Measurements from ENCODE around the gene HSPA12B.
"Not testable (repeated sequence)": the region's sequence is repeated elsewhere in the genome, so short reads cannot be mapped to it uniquely, and the experiment has no call there.

HSPA12B gene

DNA sequence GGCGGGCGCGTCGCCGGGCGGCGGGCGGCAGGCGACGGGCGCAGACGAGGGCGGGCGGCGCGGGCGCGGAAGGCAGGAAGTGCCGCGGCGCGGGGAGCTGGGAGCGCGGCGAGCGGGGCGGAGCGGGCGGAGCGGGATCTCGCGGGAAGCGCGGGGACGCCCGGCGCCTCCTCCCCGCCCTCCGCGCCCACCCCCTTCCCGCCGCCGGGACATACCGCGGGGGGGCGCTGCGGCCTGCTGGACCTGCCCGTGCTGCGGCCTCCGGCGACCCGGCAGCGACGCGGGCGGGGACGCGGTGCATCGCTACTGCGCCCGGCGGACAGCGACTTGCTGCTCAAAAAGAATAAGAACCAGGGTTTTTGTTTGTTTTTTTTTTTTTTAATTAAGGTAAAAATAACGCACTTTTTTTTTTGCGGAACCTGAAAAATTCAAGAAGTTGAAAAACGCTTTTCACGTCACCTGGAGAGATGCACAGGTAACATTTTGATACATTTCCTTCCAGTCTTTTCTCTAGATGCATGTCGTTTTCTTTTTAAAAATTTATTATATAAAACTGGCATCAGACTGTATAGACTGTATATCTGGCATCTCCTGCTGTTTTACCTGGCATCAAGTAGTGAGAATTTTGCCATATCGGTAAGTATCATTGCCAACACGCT is 54.3 kb downstream of the HSPA12B start, which contains the start of gene CENPB:
CENPB (minus strand) TSS at position 76 of the 659 bp plus-strand sequence. CDS start 257 bp downstream, outside the sequence.
- TF ChIP-seq, protein P1, sequence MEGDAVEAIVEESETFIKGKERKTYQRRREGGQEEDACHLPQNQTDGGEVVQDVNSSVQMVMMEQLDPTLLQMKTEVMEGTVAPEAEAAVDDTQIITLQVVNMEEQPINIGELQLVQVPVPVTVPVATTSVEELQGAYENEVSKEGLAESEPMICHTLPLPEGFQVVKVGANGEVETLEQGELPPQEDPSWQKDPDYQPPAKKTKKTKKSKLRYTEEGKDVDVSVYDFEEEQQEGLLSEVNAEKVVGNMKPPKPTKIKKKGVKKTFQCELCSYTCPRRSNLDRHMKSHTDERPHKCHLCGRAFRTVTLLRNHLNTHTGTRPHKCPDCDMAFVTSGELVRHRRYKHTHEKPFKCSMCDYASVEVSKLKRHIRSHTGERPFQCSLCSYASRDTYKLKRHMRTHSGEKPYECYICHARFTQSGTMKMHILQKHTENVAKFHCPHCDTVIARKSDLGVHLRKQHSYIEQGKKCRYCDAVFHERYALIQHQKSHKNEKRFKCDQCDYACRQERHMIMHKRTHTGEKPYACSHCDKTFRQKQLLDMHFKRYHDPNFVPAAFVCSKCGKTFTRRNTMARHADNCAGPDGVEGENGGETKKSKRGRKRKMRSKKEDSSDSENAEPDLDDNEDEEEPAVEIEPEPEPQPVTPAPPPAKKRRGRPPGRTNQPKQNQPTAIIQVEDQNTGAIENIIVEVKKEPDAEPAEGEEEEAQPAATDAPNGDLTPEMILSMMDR (IDR thresholded peaks at IDR 0.05; ENCODE audit: low read length, missing control alignments) = peak; percentile 31
- DNase-seq (ENCODE audit: low read depth) = peak; percentile 83
- peak within 1 kb of the TSS; percentile 69 for H3K4me3 ChIP-seq (replicated peaks; ENCODE audit: low read depth, low read length)

DNA sequence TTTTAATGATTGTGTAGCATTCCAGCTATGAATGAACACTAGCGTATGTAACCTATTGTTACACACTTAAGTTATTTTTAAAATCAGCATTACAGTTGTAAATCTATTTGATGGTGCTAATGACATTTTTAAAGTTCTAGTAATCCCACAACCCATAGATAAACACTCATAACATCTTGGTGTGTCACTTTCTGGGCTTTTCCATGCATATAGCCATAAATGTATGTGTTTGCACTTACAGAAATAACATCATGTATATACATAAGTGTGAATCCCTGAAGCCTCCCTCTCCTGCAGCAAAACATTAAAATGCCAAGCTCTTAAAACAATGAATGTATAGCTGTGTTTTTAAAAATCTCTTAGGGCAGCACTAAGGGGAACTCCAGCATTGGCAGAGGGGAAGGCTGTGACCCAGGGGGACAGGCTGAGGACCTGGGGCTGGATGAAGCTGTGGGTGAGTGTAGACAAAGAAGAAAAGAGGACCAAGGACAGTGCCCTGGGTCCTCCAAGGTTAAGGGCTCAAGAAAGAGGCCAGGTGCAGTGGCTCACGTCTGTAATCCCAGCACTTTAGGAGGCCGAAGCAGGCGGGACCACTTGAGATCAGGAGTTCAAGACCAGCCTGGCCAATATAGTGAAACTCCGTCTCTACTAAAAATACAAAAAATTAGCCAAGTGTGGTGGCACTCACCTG is 55.0 kb downstream of the HSPA12B start:
- DNase-seq (ENCODE audit: low read depth) = no peak
- peak overlapping the region; percentile 55 for H3K4me3 ChIP-seq (replicated peaks; ENCODE audit: low read depth, low read length)
- TF ChIP-seq, protein P1 (IDR thresholded peaks at IDR 0.05; ENCODE audit: low read length, missing control alignments) = no peak

DNA sequence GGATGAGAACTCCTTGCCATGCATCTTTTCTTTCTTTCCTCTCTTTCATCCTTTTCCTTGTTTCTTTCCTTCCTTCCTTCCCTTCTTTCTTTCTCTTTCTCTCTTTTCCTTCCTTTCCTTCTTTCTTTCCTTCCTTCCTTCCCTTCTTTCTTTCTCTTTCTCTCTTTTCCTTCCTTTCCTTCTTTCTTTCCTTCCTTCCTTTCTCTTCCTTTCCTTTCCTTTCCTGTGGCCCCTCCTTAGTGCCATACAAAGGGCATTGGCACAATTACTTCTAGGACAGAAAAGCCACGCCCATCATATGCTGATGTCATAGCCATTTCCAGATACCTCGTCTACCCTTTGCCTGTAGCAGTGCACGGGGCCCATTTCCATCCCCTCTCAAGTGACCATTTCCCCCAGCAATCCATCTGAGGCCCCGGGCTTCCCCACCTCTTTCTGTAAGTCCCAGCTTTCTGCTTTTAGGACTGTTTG is 56.2 kb downstream of the HSPA12B start:
- H3K4me3 ChIP-seq (replicated peaks; ENCODE audit: low read depth, low read length) = no peak overlapping the region
- TF ChIP-seq, protein P1 (IDR thresholded peaks at IDR 0.05; ENCODE audit: low read length, missing control alignments) = no peak
- no peak for DNase-seq (ENCODE audit: low read depth)

DNA sequence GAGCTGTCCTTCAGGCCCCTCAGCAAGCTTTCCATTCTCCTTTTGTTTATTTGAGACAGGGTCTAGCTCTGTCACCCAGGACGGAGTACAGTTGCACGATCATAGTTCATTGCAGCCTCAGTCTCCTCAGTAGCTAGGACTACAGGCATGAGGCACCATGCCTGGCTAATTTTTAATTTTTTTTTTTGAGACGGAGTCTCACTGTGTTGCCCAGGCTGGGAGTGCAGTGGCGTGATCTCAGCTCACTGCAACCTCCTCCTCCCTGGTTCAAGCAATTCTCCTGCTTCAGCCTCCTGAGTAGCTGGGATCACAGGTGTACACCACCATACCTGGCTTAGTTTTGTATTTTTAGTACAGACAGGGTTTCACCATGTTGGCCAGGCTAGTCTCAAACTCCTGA is 56.7 kb downstream of the HSPA12B start:
- not testable (repeated sequence) for H3K4me3 ChIP-seq (replicated peaks; ENCODE audit: low read depth, low read length); DNase-seq (ENCODE audit: low read depth)

DNA sequence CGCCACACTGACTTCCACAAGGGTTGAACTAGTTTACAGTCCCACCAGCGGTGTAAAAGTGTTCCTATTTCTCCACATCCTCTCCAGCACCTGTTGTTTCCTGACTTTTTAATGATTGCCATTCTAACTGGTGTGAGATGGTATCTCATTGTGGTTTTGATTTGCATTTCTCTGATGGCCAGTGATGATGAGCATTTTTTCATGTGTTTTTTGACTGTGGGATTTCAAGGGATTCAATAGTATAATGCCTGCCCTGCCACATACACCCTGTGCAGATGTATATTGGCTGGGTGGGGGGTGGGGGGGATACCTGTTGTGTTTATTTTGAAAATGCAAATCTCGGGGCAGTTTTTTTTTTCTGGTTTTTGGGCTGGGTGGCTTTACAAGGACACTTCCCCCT is 61.7 kb downstream of the HSPA12B start:
- H3K4me3 ChIP-seq (replicated peaks; ENCODE audit: low read depth, low read length); DNase-seq (ENCODE audit: low read depth): not testable (repeated sequence)

DNA sequence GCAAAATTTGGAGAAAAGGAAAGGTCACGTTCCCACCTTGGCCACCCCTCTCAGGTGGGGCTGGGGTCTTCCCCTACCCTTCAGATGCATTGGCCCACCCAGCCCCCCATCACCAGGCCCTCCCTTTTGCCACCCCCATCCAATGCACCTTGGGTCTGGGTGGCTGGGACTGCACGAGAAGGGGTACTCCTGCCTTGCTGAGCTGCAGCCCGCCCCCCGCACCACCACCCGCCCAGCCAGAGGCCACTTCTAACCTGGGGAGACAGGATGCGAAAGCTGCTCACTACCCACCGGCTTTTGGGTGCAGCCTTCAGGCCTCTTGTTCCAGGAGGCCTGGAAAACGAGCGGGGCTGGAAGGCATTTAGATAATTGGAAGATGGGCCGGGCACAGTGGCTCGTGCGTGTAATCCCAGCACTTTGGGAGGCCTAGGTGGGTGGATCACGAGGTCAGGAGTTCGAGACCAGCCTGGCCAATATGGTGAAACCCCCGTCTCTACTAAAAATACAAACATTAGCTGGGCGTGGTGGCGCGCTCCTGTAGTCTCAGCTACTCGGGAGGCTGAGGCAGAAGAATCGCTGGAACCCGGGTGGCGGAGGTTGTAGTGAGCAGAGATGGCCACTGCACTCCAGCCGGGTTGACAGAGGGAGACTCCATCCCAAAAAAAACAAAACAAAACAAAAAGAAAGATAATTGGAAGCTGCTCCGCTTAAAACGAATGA is 62.4 kb downstream of the HSPA12B start:
- TF ChIP-seq, protein P1 (IDR thresholded peaks at IDR 0.05; ENCODE audit: low read length, missing control alignments) = no peak
- DNase-seq (ENCODE audit: low read depth) = no peak
- peak overlapping the region; percentile 93 for H3K4me3 ChIP-seq (replicated peaks; ENCODE audit: low read depth, low read length)

DNA sequence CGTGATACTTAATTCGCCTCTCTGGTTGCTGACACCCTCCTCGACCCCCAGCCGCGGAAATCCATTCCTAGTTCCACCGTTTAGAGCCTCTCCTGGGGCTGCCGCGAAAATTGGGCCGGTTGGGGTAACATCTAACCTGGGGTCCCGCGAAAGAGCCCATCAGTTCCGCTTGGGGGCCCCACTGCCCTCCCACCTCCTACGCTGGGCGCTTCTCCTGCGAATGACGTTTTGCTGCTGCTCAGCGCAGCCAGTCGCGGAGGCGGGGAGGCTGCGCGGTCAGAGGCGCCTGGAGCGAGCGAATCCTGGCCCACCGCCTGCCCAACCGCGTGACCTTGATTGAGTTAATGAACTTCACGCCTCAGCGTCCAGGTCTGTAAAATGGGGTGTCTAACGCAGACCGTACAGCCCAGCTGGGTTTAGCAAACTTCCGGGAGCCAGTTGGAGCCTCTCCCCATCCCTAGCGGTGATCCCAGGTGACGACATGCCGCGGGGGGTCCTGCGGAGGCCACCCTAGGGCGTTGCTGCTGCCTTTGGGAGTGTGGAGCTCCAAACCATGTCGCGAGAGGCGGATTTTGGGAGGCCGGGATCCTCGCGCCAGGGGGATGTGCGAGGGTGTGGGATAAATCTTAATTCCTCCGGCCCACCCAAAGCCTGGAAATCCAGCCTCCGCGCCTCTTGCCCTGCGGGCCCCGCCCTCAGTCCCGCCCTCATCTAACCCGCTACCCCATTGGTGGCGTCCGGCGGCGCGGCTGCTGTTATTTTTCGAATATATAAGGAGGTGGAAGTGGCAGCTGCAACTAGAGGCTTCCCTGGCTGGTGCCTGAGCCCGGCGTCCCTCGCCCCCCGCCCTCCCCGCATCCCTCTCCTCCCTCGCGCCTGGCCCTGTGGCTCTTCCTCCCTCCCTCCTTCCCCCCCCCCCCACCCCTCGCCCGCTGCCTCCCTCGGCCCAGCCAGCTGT is 63.3 kb downstream of the HSPA12B start, which contains the start of gene CDC25B:
CDC25B (plus strand) TSS at position 800 of the 958 bp plus-strand sequence. CDS start 222 bp downstream, outside the sequence.
- H3K4me3 ChIP-seq (replicated peaks; ENCODE audit: low read depth, low read length) = peak within 1 kb of the TSS; percentile 93
- peak; percentile 95 for DNase-seq (ENCODE audit: low read depth)
- TF ChIP-seq, protein P1 (IDR thresholded peaks at IDR 0.05; ENCODE audit: low read length, missing control alignments) = peak; percentile 35
